BJ (cell line): ENCODE data around the gene SSNA1. TPM values are rescaled to one million over a fixed set of nuclear protein-coding genes. Genes with fewer than 3 reads are reported as not detected.

Source experiments
- CTCF ChIA-PET: fragments of 350-600 bp; formaldehyde crosslinking; extraction: SDS; loops from one replicate; lab custom pipeline; 2021; ENCODE audit warnings: antibody characterized with exemption, inconsistent platforms; lab: Yijun Ruan, JAX
- POLR2A ChIA-PET: fragments of 300-600 bp; sonication (Branson Sonifier 250); formaldehyde crosslinking; extraction: SDS; loops from one replicate; lab custom pipeline; 2021; ENCODE audit warnings: antibody characterized with exemption; lab: Charles Lee
- DNase-seq: peaks from one replicate; pipeline ENCODE4 v3.0.0-alpha.2; 2011; ENCODE audit warnings: low read depth
- H3K27me3 ChIP-seq: 2 replicates; pipeline ENCODE4 v1.6.0; 2011; ENCODE audit warnings: low read length; ENCODE audit not compliant: control insufficient read depth, insufficient read depth
- H3K36me3 ChIP-seq: 2 replicates; pipeline ENCODE4 v1.5.1; 2011; ENCODE audit warnings: low read length; ENCODE audit not compliant: control insufficient read depth, insufficient read depth
- H3K4me3 ChIP-seq: 2 replicates; pipeline ENCODE4 v1.5.1; 2011; ENCODE audit warnings: low read depth, mild to moderate bottlenecking, control low read depth, low read length
- CTCF ChIP-seq: IDR thresholded peaks from 2 replicates; pipeline ENCODE4 v1.5.1; 2011; ENCODE audit warnings: low read depth, mild to moderate bottlenecking, control low read depth, inconsistent platforms, low read length, moderate library complexity; ENCODE audit not compliant: insufficient read depth
- polyA plus RNA-seq: library from polyadenylated mRNA; depleted of rRNA; stranded (reverse); fragments of >200 nt; gene quantifications from 2 replicates; pipeline ENCODE4 v1.2.3, GENCODE V29; 2011

SSNA1 gene
- polyA plus RNA-seq, 1 experiment: 81.4 TPM

GRCh38 chr9:137191691-137192447, 3.4 kb downstream of the SSNA1 start:
- POLR2A ChIA-PET: no interaction called here
- CTCF ChIA-PET: interaction anchor here (0.9 to 1.4 kb wide), 3 partner anchors 35 to 128 kb away, joined by 3 to 5 read pairs (median 4); partner anchors contain the start of gene RNF224

GRCh38 chr9:137192448-137192780, 3.9 kb downstream of the SSNA1 start:
- ChIA-PET POLR2A (no interaction called here), CTCF (interaction anchor here (0.9 to 1.4 kb wide), 3 partner anchors 35 to 128 kb away, joined by 3 to 5 read pairs (median 4); partner anchors contain the start of gene RNF224)
- H3K36me3 ChIP-seq: peaks cover 19% of the 10 kb centered on the region
- no peak for DNase-seq
- no peaks in the 10 kb centered on the region for H3K27me3 ChIP-seq
- TF ChIP-seq CTCF: no peak
- no peak overlapping the region for H3K4me3 ChIP-seq

More at GRCh38 chr9:137191691-137192447, 3.4 kb downstream of the SSNA1 start:
- DNase-seq: no peak
- H3K27me3 ChIP-seq: no peaks in the 10 kb centered on the region
- peaks cover 21% of the 10 kb centered on the region for H3K36me3 ChIP-seq
- no peak for TF ChIP-seq CTCF
- H3K4me3 ChIP-seq: no peak overlapping the region

- POLR2A ChIA-PET: no interaction called here
- no peak for TF ChIP-seq CTCF
- no peak overlapping the region for H3K4me3 ChIP-seq
- H3K27me3 ChIP-seq: no peaks in the 10 kb centered on the region
- H3K36me3 ChIP-seq: peaks cover 19% of the 10 kb centered on the region
- DNase-seq: no peak
- CTCF ChIA-PET: interaction anchor here (0.9 to 1.4 kb wide), 3 partner anchors 34 to 129 kb away, joined by 3 to 5 read pairs (median 4); partner anchors contain the start of gene RNF224
Observed at GRCh38 chr9:137192859-137193258, 4.4 kb downstream of the SSNA1 start.

GRCh38 chr9:137193771-137194170, 5.3 kb downstream of the SSNA1 start:
- TF ChIP-seq CTCF: no peak
- CTCF ChIA-PET: no interaction called here
- H3K36me3 ChIP-seq: peaks cover 19% of the 10 kb centered on the region
- H3K4me3 ChIP-seq: no peak overlapping the region
- no peak for DNase-seq
- no peaks in the 10 kb centered on the region for H3K27me3 ChIP-seq
- POLR2A ChIA-PET: interaction anchor here (0.6 kb wide), 1 partner anchor 30 kb away, joined by 4 read pairs; no protein-coding TSS in a partner anchor

GRCh38 chr9:137194388-137194787, 5.9 kb downstream of the SSNA1 start:
- no peak for TF ChIP-seq CTCF
- CTCF ChIA-PET: interaction anchor here (1.1 kb wide), 1 partner anchor 33 kb away, joined by 3 read pairs; the partner anchor contains the start of gene RNF224

More at GRCh38 chr9:137194388-137194787, 5.9 kb downstream of the SSNA1 start:
- H3K36me3 ChIP-seq: peaks cover 19% of the 10 kb centered on the region
- no peak overlapping the region for H3K4me3 ChIP-seq
- H3K27me3 ChIP-seq: no peaks in the 10 kb centered on the region
- DNase-seq: no peak
- POLR2A ChIA-PET: no interaction called here
